NT2/D1 (cell line): ENCODE measurements around the gene HAGHL.

Experiments
- DNase-seq: peaks from one replicate; pipeline ENCODE4 v3.0.0-alpha.2; 2011; ENCODE audit warnings: low read depth, low spot score
- H3K27me3 ChIP-seq: 2 replicates; pipeline ENCODE4 v1.6.0; 2011; ENCODE audit warnings: mild to moderate bottlenecking; ENCODE audit not compliant: insufficient read length, insufficient read depth
- H3K36me3 ChIP-seq: 2 replicates; pipeline ENCODE4 v1.6.1; 2011; ENCODE audit warnings: mild to moderate bottlenecking, low read length, mixed read lengths; ENCODE audit not compliant: insufficient read depth, insufficient read length
- H3K4me1 ChIP-seq: 2 replicates; pipeline ENCODE4 v1.5.1; 2011; ENCODE audit not compliant: insufficient read depth, insufficient read length
- H3K4me3 ChIP-seq: 2 replicates; pipeline ENCODE4 v1.5.1; 2011; ENCODE audit warnings: low read depth; ENCODE audit not compliant: insufficient read length
- H3K9ac ChIP-seq: 2 replicates; pipeline ENCODE4 v1.6.0; 2011; ENCODE audit warnings: low read depth; ENCODE audit not compliant: insufficient read length
- H3K9me3 ChIP-seq: 2 replicates; pipeline ENCODE4 v1.5.1; 2011; ENCODE audit warnings: mild to moderate bottlenecking, low read length; ENCODE audit not compliant: insufficient read depth
- SUZ12 ChIP-seq: IDR thresholded peaks from 2 replicates; pipeline ENCODE4 v1.6.1; 2011; ENCODE audit not compliant: insufficient read length, insufficient read depth; ENCODE audit errors: extremely low read depth
- YY1 ChIP-seq: IDR thresholded peaks from 2 replicates; pipeline ENCODE4 v1.6.1; 2011; ENCODE audit not compliant: insufficient read length, insufficient read depth
- ZNF274 ChIP-seq: IDR thresholded peaks from 2 replicates; pipeline ENCODE4 v1.6.1; 2011; ENCODE audit warnings: mild to moderate bottlenecking, low read depth, low read length

HAGHL gene

DNA sequence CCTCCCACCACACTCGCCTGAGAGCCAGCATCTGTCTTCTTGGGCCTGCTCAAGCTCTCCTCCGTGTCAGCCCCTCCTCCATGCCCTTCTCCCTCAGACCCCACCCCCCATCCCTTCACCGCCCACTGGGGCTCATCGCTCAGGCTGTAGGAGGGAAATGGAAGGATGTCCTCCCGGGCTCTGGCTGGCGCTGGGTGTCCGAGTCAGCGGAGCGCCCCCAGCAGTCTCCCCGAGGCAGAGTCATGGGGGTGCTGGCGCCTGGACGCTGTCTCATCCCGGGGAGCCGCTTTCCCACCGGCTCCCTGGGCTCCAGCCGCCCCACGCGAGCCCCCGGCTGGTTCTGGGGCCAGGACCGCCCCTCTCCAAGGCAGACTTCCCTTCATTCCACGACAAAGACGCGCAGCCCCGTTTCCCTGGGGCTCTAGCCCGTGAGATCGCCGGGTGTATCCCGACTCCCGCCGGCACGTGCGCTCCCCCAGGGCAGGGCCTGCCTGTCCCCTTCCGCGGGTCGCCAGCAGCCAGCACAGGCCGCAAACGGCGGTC lies 6.4 kb upstream of the HAGHL start:
- TF ChIP-seq SUZ12 (no peak), YY1 (no peak), ZNF274 (no peak)
- H3K27me3 ChIP-seq = no peaks in the 10 kb centered on the region
- H3K9me3 ChIP-seq = no peaks in the 10 kb centered on the region; the same call in 1 of the 2 replicates
- H3K4me1 ChIP-seq = peaks cover 42% of the 10 kb centered on the region
- H3K4me3 ChIP-seq = peak overlapping the region; percentile 88
- H3K9ac ChIP-seq = peak overlapping the region; percentile 99
- H3K36me3 ChIP-seq = peaks cover 14% of the 10 kb centered on the region
- DNase-seq = peak; percentile 62

DNA sequence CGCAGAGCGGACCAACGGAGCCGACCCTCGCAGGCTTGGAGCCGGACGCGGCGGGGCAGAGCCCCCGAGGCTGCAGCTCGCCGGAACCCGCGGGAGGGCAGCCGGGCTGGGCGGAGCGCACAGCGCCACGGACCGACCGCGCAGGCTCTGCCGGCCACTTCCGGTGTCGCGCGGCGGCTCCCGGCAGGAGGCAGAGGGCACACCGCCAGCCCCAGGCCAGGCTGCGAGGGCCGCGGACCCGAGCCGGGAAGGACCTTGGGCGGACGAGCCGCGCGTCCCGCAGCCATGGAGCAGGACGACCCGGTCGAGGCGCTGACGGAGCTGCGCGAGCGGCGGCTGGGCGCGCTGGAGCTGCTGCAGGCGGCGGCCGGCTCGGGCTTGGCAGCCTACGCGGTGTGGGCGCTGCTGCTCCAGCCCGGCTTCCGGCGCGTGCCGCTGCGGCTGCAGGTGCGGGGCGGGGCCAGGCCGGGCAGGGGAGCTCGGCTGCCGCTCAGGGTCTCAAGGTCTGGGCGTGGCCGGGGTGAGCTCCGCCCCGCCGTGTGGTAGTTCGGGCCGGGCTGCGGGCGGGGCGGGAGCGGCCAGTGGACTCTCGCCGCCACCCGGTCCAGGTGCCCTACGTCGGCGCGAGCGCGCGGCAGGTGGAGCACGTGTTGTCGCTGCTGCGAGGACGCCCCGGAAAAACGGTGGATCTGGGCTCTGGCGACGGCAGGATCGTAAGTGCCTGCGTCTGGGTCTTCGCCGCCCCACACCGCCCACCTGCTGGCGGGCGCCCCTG lies 5.7 kb upstream of the HAGHL start, which contains the start of gene ANTKMT:
Gene ANTKMT (plus strand): TSS at position 157 of the 775 bp plus-strand sequence. CDS start 129 bp downstream, at position 286.
- TF ChIP-seq ZNF274 (no peak), YY1 (no peak), SUZ12 (no peak)
- Histone ChIP-seq H3K9me3 (no peaks in the 10 kb centered on the region; the same call in 1 of the 2 replicates), H3K9ac (peak within 1 kb of the TSS; percentile 99), H3K27me3 (no peaks in the 10 kb centered on the region), H3K36me3 (peaks cover 14% of the 10 kb centered on the region), H3K4me3 (peak within 1 kb of the TSS; percentile 88), H3K4me1 (peaks cover 46% of the 10 kb centered on the region)
- DNase-seq = peak; percentile 86

DNA sequence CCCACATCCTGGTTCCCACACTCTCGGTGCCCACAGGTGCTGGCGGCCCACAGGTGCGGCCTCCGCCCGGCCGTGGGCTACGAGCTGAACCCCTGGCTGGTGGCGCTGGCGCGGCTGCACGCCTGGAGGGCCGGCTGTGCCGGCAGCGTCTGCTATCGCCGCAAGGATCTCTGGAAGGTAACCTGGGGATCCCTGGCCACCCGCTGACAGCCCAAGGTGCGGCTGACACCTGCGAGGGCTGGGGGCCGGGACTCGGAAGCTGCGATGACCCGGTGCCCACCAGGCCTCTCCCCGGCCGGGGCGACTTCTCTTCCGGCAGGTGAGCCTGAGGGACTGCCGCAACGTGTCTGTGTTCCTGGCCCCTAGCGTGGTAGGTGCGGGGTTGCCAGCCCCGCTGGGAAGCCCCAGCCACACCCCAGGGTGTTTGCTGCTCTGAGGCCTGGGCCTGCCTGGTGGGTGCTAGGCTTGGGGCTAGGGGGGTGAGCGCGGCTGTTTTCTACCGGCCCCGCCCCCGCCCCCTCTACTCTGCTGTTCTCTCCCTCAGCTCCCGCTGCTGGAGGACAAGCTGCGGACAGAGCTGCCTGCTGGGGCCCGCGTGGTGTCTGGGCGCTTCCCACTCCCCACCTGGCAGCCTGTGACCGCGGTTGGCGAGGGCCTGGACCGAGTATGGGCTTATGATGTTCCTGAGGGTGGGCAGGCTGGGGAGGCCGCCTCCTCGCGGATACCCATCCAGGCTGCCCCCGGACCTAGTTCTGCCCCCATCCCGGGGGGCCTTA lies 5.0 kb upstream of the HAGHL start:
- H3K36me3 ChIP-seq = peaks cover 14% of the 10 kb centered on the region
- DNase-seq = no peak
- H3K9ac ChIP-seq = no peak overlapping the region
- TF ChIP-seq SUZ12 = no peak
- no peak for TF ChIP-seq ZNF274
- TF ChIP-seq YY1 = no peak
- H3K27me3 ChIP-seq = peaks cover 3% of the 10 kb centered on the region
- H3K4me1 ChIP-seq = peaks cover 46% of the 10 kb centered on the region
- no peaks in the 10 kb centered on the region; the same call in 1 of the 2 replicates for H3K9me3 ChIP-seq
- H3K4me3 ChIP-seq = peak overlapping the region; percentile 88

DNA sequence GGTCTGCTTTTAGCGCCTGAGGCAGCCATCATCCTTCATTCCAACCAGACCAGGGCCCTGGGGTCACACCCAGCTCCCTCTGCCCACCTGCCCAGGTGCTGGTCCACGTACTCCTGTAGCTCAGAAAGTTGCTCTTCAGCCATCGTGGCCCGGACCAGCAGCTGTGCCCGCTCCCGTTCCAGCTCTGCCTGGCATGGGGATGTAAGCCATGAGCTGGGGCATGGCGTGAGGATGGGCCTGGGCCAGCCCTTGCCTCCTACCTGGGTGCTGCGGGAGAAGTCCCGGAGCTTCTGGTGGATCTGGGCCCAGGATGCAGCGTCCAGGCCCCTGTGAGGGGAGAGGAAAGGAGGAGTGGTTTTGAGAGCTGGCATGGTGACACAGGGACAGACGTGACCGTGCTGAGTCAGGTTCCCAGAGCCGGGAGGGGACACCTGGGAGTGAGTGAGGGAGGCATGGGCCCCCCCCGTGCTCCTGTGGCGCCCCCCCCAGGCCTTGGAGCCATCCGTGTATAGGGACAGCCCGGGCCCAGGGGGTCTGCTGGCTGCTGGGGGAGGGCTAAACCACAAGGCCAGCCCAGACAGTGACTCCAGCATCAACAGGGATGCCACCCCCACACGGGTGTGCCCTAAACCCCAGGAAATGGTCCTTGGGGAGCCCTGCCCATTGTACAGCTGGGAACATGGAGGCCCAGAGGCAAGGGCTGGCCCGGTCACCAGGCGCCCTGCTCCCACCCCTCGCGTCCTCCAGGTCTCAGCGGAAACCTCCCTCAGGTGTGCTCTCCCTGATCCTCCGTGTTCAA lies 3.9 kb upstream of the HAGHL start:
- H3K9ac ChIP-seq = no peak overlapping the region
- no peak overlapping the region for H3K4me3 ChIP-seq
- H3K9me3 ChIP-seq = no peaks in the 10 kb centered on the region; the same call in 1 of the 2 replicates
- peaks cover 38% of the 10 kb centered on the region for H3K4me1 ChIP-seq
- H3K27me3 ChIP-seq = peaks cover 6% of the 10 kb centered on the region
- peaks cover 14% of the 10 kb centered on the region for H3K36me3 ChIP-seq
- TF ChIP-seq ZNF274 = no peak
- no peak for TF ChIP-seq SUZ12
- no peak for TF ChIP-seq YY1
- DNase-seq = no peak

DNA sequence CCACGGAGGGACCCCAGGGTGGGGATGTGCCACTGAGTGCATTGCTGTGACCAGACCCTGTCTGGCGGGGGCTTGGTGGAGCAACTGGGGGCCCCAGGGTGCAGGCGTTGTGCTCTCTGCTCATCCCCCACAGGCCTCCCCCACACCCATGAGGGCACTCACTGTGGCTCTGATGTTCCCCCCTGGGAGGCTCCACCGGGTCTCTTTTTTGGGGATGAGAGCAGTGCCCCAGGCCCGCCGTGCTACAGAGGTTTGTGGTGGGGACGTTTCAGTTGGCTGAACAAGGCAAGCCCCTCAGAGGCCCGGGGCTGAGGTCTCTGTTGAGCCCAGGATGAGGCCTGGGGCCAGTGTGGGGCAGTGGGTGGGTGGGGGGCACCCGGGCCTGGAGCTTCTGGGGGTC lies 3.2 kb upstream of the HAGHL start:
- Histone ChIP-seq H3K4me3 (no peak overlapping the region), H3K9me3 (no peaks in the 10 kb centered on the region; the same call in 1 of the 2 replicates), H3K9ac (no peak overlapping the region), H3K36me3 (peaks cover 14% of the 10 kb centered on the region), H3K27me3 (peaks cover 6% of the 10 kb centered on the region), H3K4me1 (peaks cover 34% of the 10 kb centered on the region)
- no peak for DNase-seq
- TF ChIP-seq ZNF274 (no peak), YY1 (no peak), SUZ12 (no peak)

DNA sequence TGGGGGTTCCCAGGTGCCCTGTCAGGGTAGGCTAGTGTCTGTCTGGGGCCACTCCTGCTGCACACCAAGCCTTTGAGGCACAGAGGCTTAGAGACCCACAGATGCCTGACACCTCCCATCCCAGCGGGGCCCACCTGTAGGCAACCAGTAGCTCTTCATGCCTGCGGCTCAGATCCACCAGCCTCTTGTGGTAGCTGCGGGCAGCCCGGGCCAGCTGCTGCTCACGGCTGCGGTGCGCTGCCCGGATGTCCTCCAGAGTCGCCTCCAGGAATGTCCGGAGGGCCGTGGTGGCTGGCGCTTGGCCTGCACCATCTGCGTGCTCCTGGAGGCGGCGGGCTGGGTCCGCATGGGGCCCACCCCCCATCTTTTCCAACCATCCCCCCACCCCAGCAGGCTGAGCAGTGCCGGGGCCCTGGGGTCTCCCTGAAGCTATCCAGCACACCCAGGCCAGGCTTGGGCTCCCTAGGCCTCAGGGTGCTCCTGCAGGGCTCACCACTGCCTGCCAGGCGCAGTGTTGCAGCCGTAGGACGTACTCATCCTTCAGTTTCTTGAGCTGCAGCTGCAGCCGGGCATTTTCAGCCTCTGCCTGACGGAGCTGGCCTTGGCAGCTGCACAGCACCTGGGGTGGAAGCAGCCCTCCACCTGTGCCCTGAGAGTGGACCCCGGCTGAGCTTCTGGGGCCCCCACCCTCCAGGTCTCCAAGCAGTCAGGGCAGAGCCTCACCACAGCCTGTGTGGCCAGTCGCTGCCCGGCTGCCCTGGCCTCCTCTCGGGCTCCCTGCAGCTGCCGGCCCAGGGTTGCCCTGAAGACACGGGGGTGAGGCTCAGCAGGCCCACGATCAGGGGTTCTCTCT lies 2.5 kb upstream of the HAGHL start:
- no peak overlapping the region for H3K4me3 ChIP-seq
- peak overlapping the region; percentile 32 for H3K9ac ChIP-seq
- no peak for DNase-seq
- TF ChIP-seq YY1 = no peak
- TF ChIP-seq SUZ12 = no peak
- TF ChIP-seq ZNF274 = no peak
- H3K27me3 ChIP-seq = peaks cover 6% of the 10 kb centered on the region
- H3K4me1 ChIP-seq = peaks cover 29% of the 10 kb centered on the region
- H3K9me3 ChIP-seq = no peaks in the 10 kb centered on the region; the same call in 1 of the 2 replicates
- H3K36me3 ChIP-seq = peaks cover 16% of the 10 kb centered on the region
